HG03139 (cell line): ENCODE results near the gene ERI3.
"Not testable (repeated sequence)": the region's sequence is repeated elsewhere in the genome, so short reads cannot be mapped to it uniquely, and the experiment has no call there.

Experiments
- ATAC-seq: cut with Tn5 transposase; IDR thresholded peaks from one replicate; pipeline ENCODE4 v1.9.1; 2021; ENCODE audit not compliant: unreplicated experiment

ERI3 gene

GRCh38 chr1:44217809-44218410 is 137.1 kb downstream of the ERI3 start:
- ATAC-seq = no peak

GRCh38 chr1:44213222-44214112 is 141.6 kb downstream of the ERI3 start, which contains the start of gene DMAP1:
Gene DMAP1 (plus strand): TSS chr1:44213471. CDS start chr1:44213754, 283 bp downstream.
- ATAC-seq = peak; percentile 62

GRCh38 chr1:44212355-44213221 is 142.5 kb downstream of the ERI3 start:
- ATAC-seq = no peak

GRCh38 chr1:44210595-44210994 is 144.5 kb downstream of the ERI3 start:
- ATAC-seq = no peak

GRCh38 chr1:44208226-44208625 is 146.8 kb downstream of the ERI3 start:
- ATAC-seq = no peak

- not testable (repeated sequence) for ATAC-seq
These were observed 148.5 kb downstream of the ERI3 start for GRCh38 chr1:44206545-44206944.

- ATAC-seq = no peak
These were observed 154.7 kb downstream of the ERI3 start for GRCh38 chr1:44200336-44200735.

- ATAC-seq = no peak
These were observed 180.4 kb downstream of the ERI3 start for GRCh38 chr1:44174630-44175029.
